Measurements from ENCODE around the gene CDYL2. TPM values are rescaled to one million over a fixed set of nuclear protein-coding genes. Genes with fewer than 3 reads are reported as not detected.

The CDYL2 gene
- total RNA-seq, 3 donors from 2014 or later = 6.4 to 12.1 (median 10.7) TPM

- Histone ChIP-seq H3K9me3 (no peaks in the 10 kb centered on the region), H3K36me3 (no peaks in the 10 kb centered on the region), H3K27me3 (no peaks in the 10 kb centered on the region), H3K4me1 (no peaks in the 10 kb centered on the region), H3K27ac (no peak overlapping the region), H3K4me3 (no peak overlapping the region)
- no peak for DNase-seq (ENCODE audit: low spot score in 2 of 2)
- TF ChIP-seq, protein P1, sequence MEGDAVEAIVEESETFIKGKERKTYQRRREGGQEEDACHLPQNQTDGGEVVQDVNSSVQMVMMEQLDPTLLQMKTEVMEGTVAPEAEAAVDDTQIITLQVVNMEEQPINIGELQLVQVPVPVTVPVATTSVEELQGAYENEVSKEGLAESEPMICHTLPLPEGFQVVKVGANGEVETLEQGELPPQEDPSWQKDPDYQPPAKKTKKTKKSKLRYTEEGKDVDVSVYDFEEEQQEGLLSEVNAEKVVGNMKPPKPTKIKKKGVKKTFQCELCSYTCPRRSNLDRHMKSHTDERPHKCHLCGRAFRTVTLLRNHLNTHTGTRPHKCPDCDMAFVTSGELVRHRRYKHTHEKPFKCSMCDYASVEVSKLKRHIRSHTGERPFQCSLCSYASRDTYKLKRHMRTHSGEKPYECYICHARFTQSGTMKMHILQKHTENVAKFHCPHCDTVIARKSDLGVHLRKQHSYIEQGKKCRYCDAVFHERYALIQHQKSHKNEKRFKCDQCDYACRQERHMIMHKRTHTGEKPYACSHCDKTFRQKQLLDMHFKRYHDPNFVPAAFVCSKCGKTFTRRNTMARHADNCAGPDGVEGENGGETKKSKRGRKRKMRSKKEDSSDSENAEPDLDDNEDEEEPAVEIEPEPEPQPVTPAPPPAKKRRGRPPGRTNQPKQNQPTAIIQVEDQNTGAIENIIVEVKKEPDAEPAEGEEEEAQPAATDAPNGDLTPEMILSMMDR (IDR thresholded peaks at IDR 0.05) = no peak
- TF ChIP-seq POLR2AphosphoS5 (IDR thresholded peaks at IDR 0.05) (no peak), POLR2A (IDR thresholded peaks at IDR 0.05) (no peak)
- intact Hi-C loops (cut with DNase I; ENCODE audit: low total_unique reads) = loop anchor here (5.0 kb wide), 1 partner anchor 1793 kb away; no protein-coding TSS in a partner anchor
Measured at GRCh38 chr16:80695020-80695419, 109.4 kb downstream of the CDYL2 start.

- Histone ChIP-seq H3K27ac (no peak overlapping the region), H3K4me3 (no peak overlapping the region), H3K4me1 (no peaks in the 10 kb centered on the region), H3K27me3 (no peaks in the 10 kb centered on the region), H3K9me3 (no peaks in the 10 kb centered on the region), H3K36me3 (no peaks in the 10 kb centered on the region)
- intact Hi-C loops (cut with DNase I; ENCODE audit: low total_unique reads) = no loop called here
- TF ChIP-seq POLR2A (IDR thresholded peaks at IDR 0.05) (no peak), POLR2AphosphoS5 (IDR thresholded peaks at IDR 0.05) (no peak)
- TF ChIP-seq, protein P1 (IDR thresholded peaks at IDR 0.05) = no peak
- no peak for DNase-seq (ENCODE audit: low spot score in 2 of 2)
Measured at GRCh38 chr16:80693553-80693952, 110.8 kb downstream of the CDYL2 start.

DNA sequence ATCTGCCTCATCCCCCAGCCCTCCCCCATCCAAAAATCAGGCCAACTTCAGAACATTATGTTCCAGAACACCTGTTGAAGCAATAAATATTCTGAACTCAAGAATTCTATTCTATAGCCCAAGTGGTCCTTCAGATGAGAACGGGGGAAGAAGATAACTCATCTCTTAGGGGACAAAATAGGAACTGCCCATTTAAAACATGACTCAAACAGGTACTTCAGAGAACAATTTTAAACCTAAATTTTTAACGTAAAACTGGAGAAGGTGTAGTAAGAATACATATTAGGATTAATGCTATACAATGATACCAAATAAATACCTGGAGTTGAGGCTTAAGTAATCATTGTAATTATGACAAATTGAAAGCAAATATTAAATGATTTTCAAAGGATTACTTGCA lies 112.1 kb downstream of the CDYL2 start:
- no peaks in the 10 kb centered on the region for H3K9me3 ChIP-seq
- H3K27me3 ChIP-seq = no peaks in the 10 kb centered on the region
- intact Hi-C loops (cut with DNase I; ENCODE audit: low total_unique reads) = no loop called here
- DNase-seq (ENCODE audit: low spot score in 2 of 2) = no peak
- no peak for TF ChIP-seq POLR2A (IDR thresholded peaks at IDR 0.05)
- no peak for TF ChIP-seq POLR2AphosphoS5 (IDR thresholded peaks at IDR 0.05)
- TF ChIP-seq, protein P1 (IDR thresholded peaks at IDR 0.05) = no peak
- no peak overlapping the region for H3K4me3 ChIP-seq
- no peak overlapping the region for H3K27ac ChIP-seq
- H3K4me1 ChIP-seq = no peaks in the 10 kb centered on the region
- H3K36me3 ChIP-seq = no peaks in the 10 kb centered on the region

GRCh38 chr16:80691111-80691741 lies 113.2 kb downstream of the CDYL2 start:
- DNase-seq (ENCODE audit: low spot score in 2 of 2) = no peak
- Histone ChIP-seq H3K27ac (no peak overlapping the region), H3K27me3 (no peaks in the 10 kb centered on the region), H3K4me3 (no peak overlapping the region), H3K4me1 (no peaks in the 10 kb centered on the region), H3K36me3 (no peaks in the 10 kb centered on the region), H3K9me3 (no peaks in the 10 kb centered on the region)
- intact Hi-C loops (cut with DNase I; ENCODE audit: low total_unique reads) = no loop called here
- TF ChIP-seq POLR2A (IDR thresholded peaks at IDR 0.05) (no peak), POLR2AphosphoS5 (IDR thresholded peaks at IDR 0.05) (no peak)
- TF ChIP-seq, protein P1 (IDR thresholded peaks at IDR 0.05) = no peak

GRCh38 chr16:80689487-80689886 lies 114.9 kb downstream of the CDYL2 start:
- DNase-seq (ENCODE audit: low spot score in 2 of 2) = no peak
- Histone ChIP-seq H3K27me3 (no peaks in the 10 kb centered on the region), H3K9me3 (no peaks in the 10 kb centered on the region), H3K27ac (no peak overlapping the region), H3K4me1 (no peaks in the 10 kb centered on the region), H3K4me3 (no peak overlapping the region), H3K36me3 (no peaks in the 10 kb centered on the region)
- intact Hi-C loops (cut with DNase I; ENCODE audit: low total_unique reads) = no loop called here
- TF ChIP-seq, protein P1 (IDR thresholded peaks at IDR 0.05) = no peak
- no peak for TF ChIP-seq POLR2A (IDR thresholded peaks at IDR 0.05)
- TF ChIP-seq POLR2AphosphoS5 (IDR thresholded peaks at IDR 0.05) = no peak
